NCI-H1436 (cell line): ENCODE data around the gene UBA6.
"Not testable (repeated sequence)": the region's sequence is repeated elsewhere in the genome, so short reads cannot be mapped to it uniquely, and the experiment has no call there.

Experiments used
- DNase-seq: peaks from one replicate; lab custom pipeline; 2025; lab: John Stamatoyannopoulos, UW

UBA6 gene

GRCh38 chr4:67713529-67714247, 12.7 kb upstream of the UBA6 start:
- no peak for DNase-seq

DNA sequence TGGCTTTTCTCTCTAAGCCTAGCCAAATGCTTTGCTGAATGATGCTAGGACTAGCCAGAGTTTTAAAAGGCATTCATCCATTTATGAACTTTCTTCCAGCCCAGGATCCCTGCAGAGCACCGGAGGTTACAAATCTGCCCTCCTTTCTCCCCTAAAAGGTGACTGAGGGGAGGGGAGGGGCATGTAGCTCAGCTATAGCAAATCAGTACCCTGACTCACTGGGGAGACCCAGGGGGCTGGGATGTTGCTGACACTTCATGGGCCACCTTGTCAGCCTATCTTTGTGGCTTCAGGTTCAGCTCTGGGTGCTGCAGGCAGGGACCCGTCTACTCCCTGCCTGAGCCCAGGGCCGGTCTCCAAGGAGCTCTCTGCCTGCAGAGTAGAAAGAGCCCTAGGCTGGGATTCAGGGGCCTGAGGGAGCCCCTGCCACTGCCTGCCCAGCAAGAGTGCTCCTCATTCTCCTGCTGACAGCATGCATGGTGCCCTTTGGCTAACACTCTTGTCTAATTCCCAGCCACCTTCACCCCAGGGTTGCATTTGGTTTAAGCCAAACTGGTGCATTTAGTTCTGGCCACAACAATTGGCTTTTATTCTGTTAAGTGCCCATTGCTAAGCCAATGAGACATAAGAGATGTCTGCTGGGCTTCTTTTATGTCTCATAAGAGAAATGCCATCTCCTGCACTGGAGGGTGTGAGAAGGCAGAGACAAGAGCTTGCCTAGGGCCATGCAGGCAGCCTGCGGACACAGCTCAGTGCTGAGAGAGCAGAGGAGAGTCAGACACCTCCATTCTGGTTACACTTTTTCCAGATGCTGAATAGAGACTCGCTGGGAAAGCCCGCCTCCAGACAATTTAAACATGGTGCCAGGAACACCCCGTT, 11.9 kb upstream of the UBA6 start:
- DNase-seq: no peak

DNA sequence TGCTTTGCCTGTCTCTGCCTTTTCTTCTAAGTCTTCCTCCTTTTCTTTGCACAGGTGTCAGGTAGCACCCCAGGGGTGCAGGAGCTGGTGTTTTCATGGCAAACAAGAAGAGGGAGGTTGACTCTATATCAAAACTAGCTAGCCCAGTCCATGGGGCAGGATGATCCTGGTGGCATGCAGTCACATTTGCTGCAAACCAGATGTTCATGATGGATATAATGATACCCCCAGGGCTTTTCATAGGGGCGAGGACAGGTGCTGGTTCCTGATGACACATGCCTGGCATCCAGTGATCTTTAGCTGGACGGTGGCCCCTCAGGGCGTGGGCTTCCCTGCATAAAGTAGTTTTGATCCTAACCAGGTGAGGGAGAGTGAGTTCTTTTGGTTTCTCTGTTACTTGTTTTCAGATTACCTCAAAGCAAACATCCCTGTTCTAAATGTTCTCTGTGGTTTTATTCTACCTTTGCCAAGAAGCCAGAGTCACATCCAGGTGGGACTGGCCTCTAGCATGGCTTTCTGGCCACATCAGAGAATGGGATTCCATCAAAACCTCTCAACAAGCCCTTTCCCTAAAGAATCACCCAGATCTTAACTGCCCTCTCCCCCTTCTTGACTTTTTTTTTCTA, 11.2 kb upstream of the UBA6 start:
- DNase-seq: no peak

DNA sequence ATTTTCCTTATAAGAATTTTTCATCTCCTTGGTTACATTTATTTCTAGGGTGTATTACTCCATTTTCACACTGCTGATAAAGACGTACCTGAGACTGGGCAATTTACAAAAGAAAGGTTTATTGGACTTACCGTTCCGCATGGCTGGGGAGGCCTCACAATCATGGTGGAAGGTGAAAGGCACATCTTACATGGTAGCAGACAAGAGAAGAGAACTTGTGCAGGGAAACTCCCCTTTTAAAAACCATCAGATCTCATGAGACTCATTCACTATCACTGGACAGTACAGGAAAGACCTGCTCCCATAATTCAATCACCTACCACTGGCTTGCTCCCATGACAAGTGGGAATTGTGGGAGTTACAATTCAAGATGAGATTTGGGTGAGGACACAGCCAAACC, 5.7 kb upstream of the UBA6 start:
- DNase-seq: not testable (repeated sequence)

DNA sequence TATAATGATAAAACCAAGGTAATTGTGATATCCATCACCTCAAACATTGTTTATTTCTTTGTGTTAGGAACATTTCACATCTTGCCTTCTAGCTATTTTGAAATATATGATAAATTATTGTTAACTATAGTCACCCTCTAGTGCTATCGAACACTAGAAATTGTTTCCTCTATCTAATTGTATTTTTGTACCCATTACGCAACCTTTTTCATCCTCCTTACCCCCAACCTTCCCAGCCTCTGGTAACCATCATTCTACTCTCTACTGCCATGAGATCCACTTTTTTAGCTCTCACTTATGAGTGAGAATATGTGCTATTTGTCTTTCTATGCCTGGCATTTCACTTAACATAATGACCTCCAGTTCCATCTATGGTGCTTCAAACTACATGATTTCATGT, 3.9 kb upstream of the UBA6 start:
- DNase-seq: no peak

DNA sequence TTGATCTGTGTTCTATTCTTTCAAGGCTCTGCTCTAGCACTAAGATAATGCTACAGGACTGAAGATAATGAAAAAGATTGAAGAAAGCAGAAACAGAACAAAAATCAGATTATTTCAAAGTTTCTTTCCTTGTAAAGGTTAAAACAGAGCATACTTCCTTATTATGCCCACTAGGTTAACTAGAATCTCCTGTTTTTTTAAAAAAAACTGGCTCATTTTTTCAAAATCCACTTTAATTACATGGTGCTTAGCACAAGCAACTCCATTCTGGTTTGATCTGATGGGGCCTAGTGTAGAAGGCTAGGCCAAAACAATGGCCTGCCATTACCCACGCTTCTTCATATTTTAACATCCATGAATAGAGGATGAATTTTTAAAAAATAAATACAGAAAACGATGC, 1.2 kb upstream of the UBA6 start:
- DNase-seq: no peak

DNA sequence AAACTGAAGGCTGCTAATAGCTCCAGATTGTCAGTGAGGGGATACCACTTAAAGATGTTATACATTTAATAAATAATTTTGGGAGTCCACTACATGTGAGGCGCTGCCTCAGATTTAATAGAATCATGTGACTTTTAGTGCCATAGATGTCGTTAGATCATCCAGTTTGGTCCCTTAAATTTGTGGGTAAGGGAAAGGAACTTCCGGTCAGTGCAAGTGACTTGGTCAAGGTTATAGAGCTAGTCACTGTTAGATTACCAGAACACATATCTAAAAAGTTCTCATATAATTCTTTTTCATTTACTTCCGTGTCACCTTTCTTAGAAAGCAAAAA, 529 bp upstream of the UBA6 start:
- no peak for DNase-seq

DNA sequence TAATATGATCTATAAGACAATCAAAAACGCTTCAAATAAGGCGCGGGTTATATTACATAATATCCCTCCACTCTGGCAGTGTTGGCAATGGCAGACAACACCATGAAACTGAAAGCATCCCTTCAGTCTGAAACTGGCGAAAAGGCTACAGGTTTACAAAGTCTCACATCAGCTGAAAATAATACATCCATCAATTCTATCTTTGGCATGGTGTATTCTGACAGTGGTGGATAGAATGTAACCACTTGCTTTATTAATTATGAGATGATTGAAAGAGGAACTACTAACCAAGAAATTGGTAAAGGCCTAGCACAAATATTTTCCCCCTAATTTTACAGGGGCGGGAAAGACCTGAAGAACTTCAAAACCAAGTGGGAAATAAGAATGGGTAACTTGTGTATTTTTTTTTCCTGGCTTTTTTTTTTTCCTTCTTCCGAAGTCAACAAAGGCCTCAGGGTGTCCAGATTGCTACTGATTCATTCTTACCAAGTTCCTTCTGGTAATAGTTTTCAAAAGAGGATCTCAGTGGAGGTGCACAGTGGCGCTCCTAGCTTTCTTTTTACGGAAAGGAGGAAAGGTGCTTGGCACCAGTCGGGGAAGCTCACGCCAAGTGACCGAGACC, 728 bp downstream of the UBA6 start:
- no peak for DNase-seq

- no peak for DNase-seq
Observed at GRCh38 chr4:67699603-67700002, 1.4 kb downstream of the UBA6 start.

GRCh38 chr4:67697860-67698687, 2.9 kb downstream of the UBA6 start:
- no peak for DNase-seq

DNA sequence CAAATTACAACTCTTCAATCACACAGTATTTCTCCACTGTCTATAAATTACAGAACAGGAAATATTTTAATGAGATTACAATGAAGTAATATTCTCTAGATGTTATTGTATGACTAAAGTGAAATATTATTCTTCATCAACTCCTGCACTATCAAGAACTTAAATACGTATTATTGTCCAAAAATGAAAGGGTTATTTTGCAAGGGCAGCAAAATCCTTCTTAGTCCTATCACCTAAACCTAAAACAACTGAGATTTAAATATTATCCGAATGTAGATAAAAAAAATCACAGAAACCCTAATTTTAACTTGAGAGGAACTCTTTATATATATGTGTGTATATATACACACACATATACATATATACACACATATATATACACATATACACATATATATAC, 4.9 kb downstream of the UBA6 start:
- no peak for DNase-seq

- no peak for DNase-seq
Observed at GRCh38 chr4:67694662-67695061, 6.3 kb downstream of the UBA6 start.

DNA sequence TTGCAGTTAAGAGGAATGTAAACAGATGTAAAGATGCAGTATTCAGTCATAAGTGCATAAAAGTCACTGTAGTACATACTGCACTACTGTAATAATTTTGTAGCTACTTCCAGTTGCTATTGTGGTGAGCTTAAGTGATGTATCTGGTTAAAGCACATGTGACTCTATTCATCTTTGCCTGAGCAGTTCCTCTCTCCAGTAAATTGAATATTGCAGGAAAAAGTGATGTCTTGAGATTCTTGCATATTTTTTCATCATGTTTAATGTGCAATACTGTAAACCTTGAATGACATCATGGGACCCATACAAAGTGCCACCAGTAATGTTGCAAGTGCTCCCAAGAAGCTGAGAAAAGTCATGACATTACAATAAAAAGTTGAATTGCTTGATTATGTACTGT, 9.6 kb downstream of the UBA6 start:
- DNase-seq: no peak

GRCh38 chr4:67687636-67688035, 13.3 kb downstream of the UBA6 start:
- no peak for DNase-seq

- no peak for DNase-seq
Observed at GRCh38 chr4:67685532-67685859, 15.5 kb downstream of the UBA6 start.

- no peak for DNase-seq
Observed at GRCh38 chr4:67684839-67685531, 16.0 kb downstream of the UBA6 start.

DNA sequence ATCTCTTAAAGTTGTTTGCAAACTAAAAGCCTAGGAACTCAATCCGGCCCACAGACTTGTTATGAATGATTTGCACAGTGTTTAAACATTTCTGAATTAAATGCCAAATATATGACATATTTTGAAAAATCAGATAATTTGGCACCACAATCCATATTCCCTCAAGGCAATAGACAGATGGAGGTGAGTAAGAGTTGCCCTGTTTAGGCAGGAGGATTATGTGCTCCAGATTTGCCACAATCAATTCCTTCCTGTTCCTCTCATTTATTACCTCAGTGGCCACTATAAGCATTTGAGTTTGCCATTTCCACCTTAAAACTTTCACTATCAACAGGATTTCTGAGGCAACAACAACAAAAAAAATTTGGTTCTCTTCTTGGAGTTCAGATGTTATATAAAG, 18.7 kb downstream of the UBA6 start:
- DNase-seq: no peak

DNA sequence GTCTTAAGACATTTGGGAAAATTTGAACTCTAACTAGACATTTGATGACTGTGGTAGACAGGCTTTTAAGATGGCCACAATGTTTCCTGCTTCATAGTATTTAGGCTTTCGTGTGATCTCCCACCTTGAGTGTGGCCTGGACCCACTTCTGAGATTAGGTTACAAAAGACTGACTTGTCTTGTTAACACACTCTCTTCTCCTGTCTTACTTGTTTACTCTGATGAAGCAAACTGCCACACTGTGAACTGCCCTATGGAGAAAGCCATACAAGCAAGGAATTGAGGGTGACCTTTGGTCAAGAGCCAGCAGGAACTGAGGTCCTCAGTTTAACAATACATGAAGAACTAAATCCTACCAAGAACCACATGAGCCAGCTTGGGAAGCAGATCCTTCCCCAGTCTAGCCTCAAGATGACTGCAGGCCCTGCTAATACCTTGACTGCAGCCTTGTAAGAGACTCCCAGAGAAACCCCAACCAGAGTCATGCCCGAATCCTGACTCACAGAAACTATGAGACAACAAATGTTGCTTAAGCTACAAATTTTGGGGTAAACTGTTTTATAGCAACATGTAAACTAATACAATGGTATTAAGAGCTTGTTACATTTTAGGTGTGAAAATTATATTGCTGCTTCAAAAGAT, 20.3 kb downstream of the UBA6 start:
- DNase-seq: no peak

GRCh38 chr4:67678612-67679011, 22.3 kb downstream of the UBA6 start:
- no peak for DNase-seq

- no peak for DNase-seq
Observed at GRCh38 chr4:67674098-67674497, 26.9 kb downstream of the UBA6 start.

GRCh38 chr4:67668315-67668714, 32.6 kb downstream of the UBA6 start:
- no peak for DNase-seq
